GM21447 (cell line): ENCODE results near the gene GALK1.
"Not testable (repeated sequence)": the region's sequence is repeated elsewhere in the genome, so short reads cannot be mapped to it uniquely, and the experiment has no call there.

Experiments
- ATAC-seq: cut with Tn5 transposase; IDR thresholded peaks from one replicate; pipeline ENCODE4 v1.9.1; 2021; ENCODE audit not compliant: unreplicated experiment

GALK1 gene

GRCh38 chr17:75764711-75765421 lies at the start of gene GALK1:
Gene GALK1 (minus strand): TSS chr17:75765192. CDS start chr17:75765136, 56 bp downstream.
- peak; percentile 76 for ATAC-seq

GRCh38 chr17:75814021-75814395 lies 49.0 kb upstream of the GALK1 start:
- no peak for ATAC-seq

- ATAC-seq: no peak
Measured at GRCh38 chr17:75813081-75814020, 48.4 kb upstream of the GALK1 start.

GRCh38 chr17:75812096-75813013 lies 47.4 kb upstream of the GALK1 start:
- no peak for ATAC-seq

- no peak for ATAC-seq
Measured at GRCh38 chr17:75811174-75811573, 46.2 kb upstream of the GALK1 start.

GRCh38 chr17:75810756-75811155 lies 45.8 kb upstream of the GALK1 start:
- not testable (repeated sequence) for ATAC-seq

GRCh38 chr17:75810216-75810615 lies 45.2 kb upstream of the GALK1 start:
- ATAC-seq: no peak

- ATAC-seq: no peak
Measured at GRCh38 chr17:75809631-75810111, 44.7 kb upstream of the GALK1 start.

- ATAC-seq: peak; percentile 61
Measured at GRCh38 chr17:75808905-75809621, 44.1 kb upstream of the GALK1 start.

- no peak for ATAC-seq
Measured at GRCh38 chr17:75808549-75808904, 43.5 kb upstream of the GALK1 start.

- no peak for ATAC-seq
Measured at GRCh38 chr17:75807861-75808260, 42.9 kb upstream of the GALK1 start.

GRCh38 chr17:75806822-75807500 lies 42.0 kb upstream of the GALK1 start:
- no peak for ATAC-seq

GRCh38 chr17:75803883-75804282 lies 38.9 kb upstream of the GALK1 start:
- ATAC-seq: no peak

GRCh38 chr17:75799402-75799801 lies 34.4 kb upstream of the GALK1 start:
- ATAC-seq: no peak

GRCh38 chr17:75795820-75796607 lies 31.0 kb upstream of the GALK1 start:
- no peak for ATAC-seq

- ATAC-seq: no peak
Measured at GRCh38 chr17:75793460-75793859, 28.5 kb upstream of the GALK1 start.

GRCh38 chr17:75791254-75791653 lies 26.3 kb upstream of the GALK1 start:
- no peak for ATAC-seq

- ATAC-seq: peak; percentile 47
Measured at GRCh38 chr17:75785016-75785890, 20.3 kb upstream of the GALK1 start.
